ENCODE measurements around the gene RPS6KL1.

- no peak for TF ChIP-seq CTCF (IDR thresholded peaks at IDR 0.05)
- TF ChIP-seq EZH2phosphoT487 (IDR thresholded peaks at IDR 0.05), result no peak
- TF ChIP-seq EZH2 (IDR thresholded peaks at IDR 0.05), result no peak
These were observed 12.5 kb downstream of the RPS6KL1 start for GRCh38 chr14:74910556-74910955.

Measured in neural progenitor cell (in vitro differentiated cells).